Sciatic nerve (tissue), 2 donors: ENCODE measurements around the gene CDH16. TPM values are rescaled to one million over a fixed set of nuclear protein-coding genes. Genes with fewer than 3 reads are reported as not detected.
"Not testable (repeated sequence)": the region's sequence is repeated elsewhere in the genome, so short reads cannot be mapped to it uniquely, and the experiment has no call there.

ENCODE experiments used
- ATAC-seq: fragments of 200-7000 bp; cut with Tn5 transposase; one replicate; pipeline ENCODE4 v1.9.1; 2020; ENCODE audit warnings: mild to moderate bottlenecking, moderate library complexity
- DNase-seq: peaks from one replicate; pipeline ENCODE4 v3.0.0-alpha.2; 2020; ENCODE audit warnings: low spot score
- intact Hi-C: fragments of 100-400 bp; cut with DNase I; formaldehyde crosslinking; loops from one replicate; pipeline ENCODE4 v1.14.2; 2022
- total RNA-seq: library from RNA; stranded (reverse); fragmentation: NEBNext Ultra II Directional; extraction: Animal tissue kit (Norgen Biotek cat#: 25700); gene quantifications from one replicate; pipeline ENCODE4 v1.2.1, GENCODE V29; 2021
- donor health status: DM: no; HTN: no; CAD: no.
- donor health status: DM: no; HTN: no; CAD: no.

Gene CDH16
- total RNA-seq, 1 donor from 2014 or later: not detected

DNA sequence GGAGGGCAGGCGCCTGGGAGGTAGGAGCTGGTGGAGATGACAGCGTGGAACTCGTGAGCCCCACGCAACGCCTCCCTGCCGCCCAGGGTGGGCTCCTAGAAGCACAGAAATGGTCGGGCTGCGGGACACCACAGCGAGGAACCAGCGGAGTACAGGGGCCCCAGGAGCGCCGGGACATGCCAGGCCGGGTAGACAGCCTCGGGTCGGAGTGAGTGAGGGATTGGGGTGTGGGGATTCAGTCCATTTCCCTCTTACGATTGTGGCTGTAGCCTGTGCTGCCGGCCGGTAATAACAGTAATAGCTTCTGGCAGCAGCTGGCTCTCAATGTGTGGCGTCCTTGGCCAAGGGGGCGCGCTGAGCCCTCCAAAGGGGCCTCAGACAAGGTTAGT is 30.1 kb upstream of the CDH16 start:
- DNase-seq (no peak), ATAC-seq (peak; percentile 20)
- intact Hi-C loops: no loop called here

- intact Hi-C loops: no loop called here
- no peak for DNase-seq
- peak; percentile 45 for ATAC-seq
Observed at GRCh38 chr16:66948134-66948836, 29.6 kb upstream of the CDH16 start.

DNA sequence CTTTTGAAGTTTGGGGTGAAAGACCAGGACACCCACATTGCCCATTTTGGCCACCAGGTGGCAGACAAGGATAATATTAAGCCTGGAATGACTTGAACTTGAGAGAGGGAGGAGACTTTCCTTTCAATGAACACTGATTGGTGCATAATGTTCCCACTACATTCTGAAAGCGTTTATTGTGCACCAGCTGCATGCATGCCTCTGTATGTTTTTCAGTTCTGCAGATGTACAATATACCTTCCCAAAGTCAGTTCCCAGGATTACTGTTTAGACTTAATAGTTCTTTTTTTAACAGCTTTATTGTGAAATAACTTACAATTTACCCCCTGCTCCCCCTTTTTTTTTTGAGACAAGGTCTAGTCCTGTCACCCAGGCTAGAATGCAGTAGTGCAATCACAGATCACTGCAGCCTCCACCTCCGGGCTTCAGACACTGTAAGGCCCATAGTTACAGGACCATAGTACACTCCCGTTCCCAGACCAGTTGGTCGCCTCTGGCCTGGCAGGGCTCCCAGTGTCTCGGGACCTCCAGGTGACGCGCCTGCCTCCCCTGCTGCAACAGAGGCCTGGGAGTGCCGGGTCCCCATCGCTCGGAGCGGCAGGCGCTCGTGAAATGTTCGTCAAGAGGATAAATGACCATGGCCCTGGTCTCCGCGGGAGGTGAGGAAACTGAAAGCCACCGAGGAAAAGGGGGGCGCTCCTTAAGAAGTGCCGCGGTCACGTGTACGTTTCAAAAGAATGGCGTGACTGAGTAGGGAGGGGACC is 28.8 kb upstream of the CDH16 start:
- peak; percentile 81 for ATAC-seq
- DNase-seq: peak; percentile 89
- intact Hi-C loops: no loop called here

DNA sequence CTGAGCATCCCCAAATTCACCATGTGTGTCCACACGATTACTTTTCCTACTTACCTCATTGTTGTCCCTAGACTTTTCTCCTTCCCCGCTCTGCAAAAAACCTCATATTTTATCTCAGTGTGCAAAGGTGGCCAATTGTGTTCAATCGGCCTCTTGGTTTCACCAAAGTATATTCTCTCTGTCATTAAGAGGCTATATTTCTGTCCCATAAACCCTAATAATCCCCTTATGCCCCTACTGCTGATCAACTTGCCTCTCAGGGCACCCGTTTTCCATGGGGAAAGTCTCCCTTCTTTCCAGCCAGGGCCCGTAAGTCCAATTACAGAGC is 28.3 kb upstream of the CDH16 start:
- ATAC-seq (no peak), DNase-seq (no peak)
- intact Hi-C loops: no loop called here

- DNase-seq (no peak), ATAC-seq (no peak)
- intact Hi-C loops: no loop called here
Observed at GRCh38 chr16:66946541-66946940, 27.9 kb upstream of the CDH16 start.

GRCh38 chr16:66945939-66946338 is 27.3 kb upstream of the CDH16 start:
- DNase-seq: no peak
- intact Hi-C loops: no loop called here
- ATAC-seq: no peak

- intact Hi-C loops, ATAC-seq, DNase-seq: not testable (repeated sequence)
Observed at GRCh38 chr16:66944971-66945370, 26.3 kb upstream of the CDH16 start.

GRCh38 chr16:66944054-66944441 is 25.4 kb upstream of the CDH16 start:
- no peak for ATAC-seq
- intact Hi-C loops: no loop called here
- no peak for DNase-seq

DNA sequence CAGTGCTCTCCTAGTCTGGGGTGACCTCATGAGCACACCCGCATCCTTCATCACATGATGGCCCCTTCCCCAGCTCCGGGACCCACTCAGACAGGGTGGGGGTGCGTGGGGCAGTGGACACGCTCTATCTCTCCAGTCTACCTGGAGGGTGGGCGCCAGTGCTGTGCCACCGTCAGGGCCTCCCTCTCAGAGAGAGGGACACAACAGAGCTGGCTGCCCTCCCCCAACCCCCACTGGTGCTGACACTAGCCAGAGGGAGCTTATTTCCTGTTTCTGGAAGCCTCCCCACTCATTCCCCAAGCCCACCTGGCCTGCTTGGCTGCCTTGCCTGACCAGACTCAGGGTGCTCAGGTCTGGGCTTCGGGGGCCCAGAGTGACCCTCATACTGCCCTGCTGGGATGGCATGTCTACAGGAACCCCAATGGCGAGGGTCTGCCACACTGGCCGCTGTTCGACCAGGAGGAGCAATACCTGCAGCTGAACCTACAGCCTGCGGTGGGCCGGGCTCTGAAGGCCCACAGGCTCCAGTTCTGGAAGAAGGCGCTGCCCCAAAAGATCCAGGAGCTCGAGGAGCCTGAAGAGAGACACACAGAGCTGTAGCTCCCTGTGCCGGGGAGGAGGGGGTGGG is 24.9 kb upstream of the CDH16 start:
- intact Hi-C loops: no loop called here
- ATAC-seq (no peak), DNase-seq (no peak)

DNA sequence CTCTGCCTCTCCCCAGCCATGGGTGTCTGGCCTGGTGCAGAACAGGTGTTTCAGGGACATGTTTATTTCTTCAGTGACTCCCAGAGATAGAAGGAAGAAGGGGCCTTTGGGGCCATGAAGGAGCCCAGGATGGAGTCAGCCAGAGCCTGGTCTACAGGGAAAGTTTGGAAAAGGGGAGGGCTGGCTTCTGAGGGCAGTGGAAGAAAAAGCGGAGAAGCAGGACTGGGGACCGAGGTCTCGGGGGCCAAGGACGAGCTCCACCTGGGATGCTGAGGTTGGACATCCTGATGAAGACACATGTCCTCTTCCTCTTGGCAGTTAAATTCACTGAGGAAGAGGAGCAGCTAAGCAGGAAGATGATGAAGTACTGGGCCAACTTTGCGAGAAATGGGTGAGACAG is 24.3 kb upstream of the CDH16 start:
- ATAC-seq (no peak), DNase-seq (no peak)
- intact Hi-C loops: no loop called here

DNA sequence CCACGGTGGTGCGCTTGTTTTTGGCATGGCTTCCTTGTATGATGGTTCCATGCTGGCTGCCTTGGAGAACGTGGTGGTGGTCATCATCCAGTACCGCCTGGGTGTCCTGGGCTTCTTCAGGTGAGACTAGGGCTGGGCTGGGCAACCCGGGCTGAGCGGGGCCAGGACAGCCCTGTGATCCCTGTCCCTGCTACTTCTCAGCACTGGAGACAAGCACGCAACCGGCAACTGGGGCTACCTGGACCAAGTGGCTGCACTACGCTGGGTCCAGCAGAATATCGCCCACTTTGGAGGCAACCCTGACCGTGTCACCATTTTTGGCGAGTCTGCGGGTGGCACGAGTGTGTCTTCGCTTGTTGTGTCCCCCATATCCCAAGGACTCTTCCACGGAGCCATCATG is 21.6 kb upstream of the CDH16 start:
- no peak for ATAC-seq
- intact Hi-C loops: no loop called here
- DNase-seq: no peak

- no peak for DNase-seq
- no peak for ATAC-seq
- intact Hi-C loops: no loop called here
Observed at GRCh38 chr16:66939366-66939765, 20.7 kb upstream of the CDH16 start.

DNA sequence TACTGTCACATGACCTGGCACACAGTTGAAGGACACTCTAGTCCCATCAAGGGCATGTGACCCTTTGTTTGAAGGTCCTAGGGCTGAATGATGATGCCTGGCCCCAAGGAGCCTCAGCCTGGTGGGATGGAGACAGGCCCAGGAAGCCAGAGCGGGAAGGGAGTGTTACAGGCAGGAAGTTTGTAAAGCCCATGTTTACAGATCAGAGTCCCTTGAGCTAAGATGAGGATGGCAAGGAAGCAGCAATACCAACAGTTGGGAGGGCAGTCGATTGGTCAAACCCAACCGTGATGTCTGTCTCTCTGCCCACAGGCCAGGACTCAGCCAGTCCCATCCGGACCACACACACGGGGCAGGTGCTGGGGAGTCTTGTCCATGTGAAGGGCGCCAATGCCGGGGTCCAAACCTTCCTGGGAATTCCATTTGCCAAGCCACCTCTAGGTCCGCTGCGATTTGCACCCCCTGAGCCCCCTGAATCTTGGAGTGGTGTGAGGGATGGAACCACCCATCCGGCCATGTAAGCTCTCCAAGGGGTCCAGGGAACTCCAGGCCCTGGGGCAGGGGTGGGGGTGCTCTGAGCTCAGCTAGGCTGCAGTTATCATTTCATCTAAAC is 19.1 kb upstream of the CDH16 start:
- ATAC-seq (no peak), DNase-seq (no peak)
- intact Hi-C loops: no loop called here

GRCh38 chr16:66936889-66937554 is 18.3 kb upstream of the CDH16 start:
- no peak for ATAC-seq
- intact Hi-C loops: no loop called here
- DNase-seq: no peak

GRCh38 chr16:66936462-66936861 is 17.8 kb upstream of the CDH16 start:
- DNase-seq: no peak
- intact Hi-C loops: no loop called here
- ATAC-seq: no peak

- ATAC-seq: peak; percentile 50
- no peak for DNase-seq
- intact Hi-C loops: no loop called here
Observed at GRCh38 chr16:66935314-66936011, 16.8 kb upstream of the CDH16 start, which contains the start of gene CES2. CES2 (plus strand) TSS chr16:66935516; CDS start chr16:66935636, 120 bp downstream.

DNA sequence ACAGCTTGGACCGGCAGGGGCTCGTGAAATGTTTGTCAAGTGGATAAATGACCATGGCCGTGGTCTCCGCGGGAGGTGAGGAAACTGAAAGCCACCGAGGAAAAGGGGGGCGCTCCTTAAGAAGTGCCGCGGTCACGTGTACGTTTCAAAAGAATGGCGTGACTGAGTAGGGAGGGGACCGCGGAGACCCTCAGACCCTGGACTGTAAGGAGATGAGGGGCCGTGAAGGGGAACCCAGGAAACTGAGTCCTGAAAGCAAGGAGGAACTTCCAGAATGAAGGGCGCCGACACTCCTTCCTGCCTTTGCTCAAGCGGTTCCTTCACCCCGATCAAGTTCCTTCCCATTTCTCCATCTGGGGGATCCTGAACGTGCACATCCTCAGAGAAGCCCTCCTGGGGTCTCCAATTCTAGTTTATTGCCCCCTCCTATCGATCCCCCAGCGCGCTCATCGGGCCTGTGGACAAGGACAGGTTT is 16.2 kb upstream of the CDH16 start:
- intact Hi-C loops, ATAC-seq, DNase-seq: not testable (repeated sequence)

DNA sequence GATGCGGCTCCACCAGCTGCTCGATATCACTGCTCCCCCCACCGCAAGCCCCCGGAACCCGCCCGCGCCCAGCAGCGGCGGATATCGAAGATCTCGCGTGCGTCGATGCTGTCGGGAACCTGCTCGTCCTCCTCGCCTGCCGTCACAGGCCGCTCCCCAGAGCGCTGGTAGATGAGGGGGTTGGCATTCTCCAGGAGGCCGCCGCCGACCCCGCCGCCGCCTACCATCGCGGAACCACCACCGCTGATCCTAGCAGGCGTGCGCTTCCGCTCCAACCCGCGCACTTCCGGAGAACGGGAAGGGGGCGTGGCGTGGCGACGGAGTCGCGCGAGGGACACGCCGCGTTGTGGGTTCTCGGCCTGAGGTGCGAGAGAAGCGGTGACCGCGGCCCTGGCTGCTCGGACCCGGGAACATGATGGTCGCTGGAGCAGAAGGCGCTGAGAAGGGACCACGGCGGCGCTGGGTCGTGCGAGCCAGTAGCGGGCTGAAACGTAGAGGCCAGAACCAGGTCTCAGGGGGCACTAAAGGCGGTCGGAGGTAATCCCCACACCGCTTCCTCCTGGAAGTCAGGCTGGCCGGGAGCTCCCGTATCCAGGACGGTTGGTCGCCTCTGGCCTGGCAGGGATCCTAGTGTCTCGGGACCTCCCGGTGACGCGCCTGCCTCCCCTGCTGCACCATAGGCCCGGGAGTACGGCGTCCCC is 15.6 kb upstream of the CDH16 start, which contains the start of gene CIAO2B:
Gene CIAO2B (minus strand): TSS at position 265 of the 701 bp plus-strand sequence. CDS start 38 bp downstream, at position 227.
- intact Hi-C loops: no loop called here
- peak; percentile 94 for DNase-seq
- peak; percentile 96 for ATAC-seq
